ENCODE measurements around the gene GAS2L1.

DNA sequence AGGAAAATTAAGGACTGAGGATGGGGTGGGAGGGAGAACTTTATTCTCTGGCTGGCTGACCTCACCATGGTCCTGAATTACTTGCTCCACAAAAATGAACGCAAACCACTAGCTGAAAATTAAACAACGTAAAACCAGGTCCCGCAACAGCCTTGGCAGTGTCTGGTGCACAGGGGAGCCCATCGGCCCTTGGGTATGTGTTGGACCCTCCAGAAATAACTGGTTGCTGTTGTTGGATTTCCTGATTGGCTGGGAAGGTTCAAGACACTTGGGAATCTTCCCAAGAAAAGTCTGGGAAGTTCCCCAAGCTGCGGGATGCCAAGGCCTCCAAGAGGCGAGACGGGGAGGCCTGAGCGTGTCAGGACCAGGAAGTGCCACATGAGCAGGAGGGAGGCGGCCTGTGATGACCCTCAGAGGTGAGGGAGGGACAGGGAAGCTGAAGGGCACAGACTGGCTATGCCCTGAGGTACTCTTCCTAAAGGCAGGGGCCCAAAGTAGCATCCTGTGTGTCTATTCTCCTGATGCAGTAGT, 19.4 kb downstream of the GAS2L1 start:
- TF ChIP-seq, protein P1, sequence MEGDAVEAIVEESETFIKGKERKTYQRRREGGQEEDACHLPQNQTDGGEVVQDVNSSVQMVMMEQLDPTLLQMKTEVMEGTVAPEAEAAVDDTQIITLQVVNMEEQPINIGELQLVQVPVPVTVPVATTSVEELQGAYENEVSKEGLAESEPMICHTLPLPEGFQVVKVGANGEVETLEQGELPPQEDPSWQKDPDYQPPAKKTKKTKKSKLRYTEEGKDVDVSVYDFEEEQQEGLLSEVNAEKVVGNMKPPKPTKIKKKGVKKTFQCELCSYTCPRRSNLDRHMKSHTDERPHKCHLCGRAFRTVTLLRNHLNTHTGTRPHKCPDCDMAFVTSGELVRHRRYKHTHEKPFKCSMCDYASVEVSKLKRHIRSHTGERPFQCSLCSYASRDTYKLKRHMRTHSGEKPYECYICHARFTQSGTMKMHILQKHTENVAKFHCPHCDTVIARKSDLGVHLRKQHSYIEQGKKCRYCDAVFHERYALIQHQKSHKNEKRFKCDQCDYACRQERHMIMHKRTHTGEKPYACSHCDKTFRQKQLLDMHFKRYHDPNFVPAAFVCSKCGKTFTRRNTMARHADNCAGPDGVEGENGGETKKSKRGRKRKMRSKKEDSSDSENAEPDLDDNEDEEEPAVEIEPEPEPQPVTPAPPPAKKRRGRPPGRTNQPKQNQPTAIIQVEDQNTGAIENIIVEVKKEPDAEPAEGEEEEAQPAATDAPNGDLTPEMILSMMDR (conservative IDR thresholded peaks at IDR 0.05; ENCODE audit: low read depth, low read length): no peak
- TF ChIP-seq EZH2 (IDR thresholded peaks at IDR 0.05; ENCODE audit: borderline replicate concordance, low read depth, low read length, poor library complexity, severe bottlenecking): no peak

Measured in A673 (cell line).